Measurements from ENCODE around the gene ZNF512B. TPM values are rescaled to one million over a fixed set of nuclear protein-coding genes. Genes with fewer than 3 reads are reported as not detected.

Gene ZNF512B
- total and polyA plus RNA-seq, 4 donors, result 8.7 to 18.9 (median 11.8) TPM

DNA sequence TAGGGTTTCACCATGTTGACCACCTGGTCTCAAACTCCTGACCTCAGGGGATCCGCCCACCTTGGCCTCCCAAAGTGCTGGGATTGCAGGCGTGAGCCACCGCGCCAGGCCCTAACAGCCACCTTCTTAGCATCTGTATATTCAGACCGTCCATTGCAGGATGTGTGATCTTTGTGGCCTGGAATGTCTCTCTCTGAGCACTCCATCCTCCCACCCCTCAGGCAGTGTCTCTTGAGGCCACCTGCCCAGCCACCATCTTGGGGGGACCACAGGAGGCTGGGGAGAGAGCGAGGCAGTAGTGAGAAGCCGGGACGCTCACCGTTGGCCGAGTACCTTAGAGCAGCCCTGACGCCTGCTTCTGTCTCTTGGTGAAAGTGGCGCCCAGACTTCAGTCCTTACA, 56.0 kb downstream of the ZNF512B start:
- WGBS, 2 donors, result 93 to 96% methylated on average over 12 of the region's 12 CpGs
- Histone ChIP-seq H3K9me3 (ENCODE audit: control insufficient read depth in 4 of 4, insufficient read depth in 3 of 4, low read length in 3 of 4) (no peaks in the 10 kb centered on the region), H3K27me3 (ENCODE audit: control insufficient read depth in 3 of 3, insufficient read depth in 3 of 3, low read length in 2 of 3) (no peaks in the 10 kb centered on the region), H3K4me1 (ENCODE audit: control insufficient read depth in 5 of 5, insufficient read depth in 5 of 5, low read length in 5 of 5) (peaks cover 0 to 3% (median 0%) of the 10 kb centered on the region in 5 donors), H3K9ac (ENCODE audit: insufficient read depth in 1 of 2, low read length in 2 of 2) (no peak overlapping the region), H3K27ac (ENCODE audit: low read depth in 1 of 2, low read length in 1 of 2) (no peak overlapping the region), H3K4me3 (no peak overlapping the region), H3K36me3 (ENCODE audit: control insufficient read depth in 4 of 4, insufficient read depth in 4 of 4, low read length in 4 of 4) (peaks cover 0 to 5% (median 2%) of the 10 kb centered on the region in 4 donors)
- DNase-seq (no peak), ATAC-seq (ENCODE audit: insufficient read depth, low FRiP score) (no peak)
- TF ChIP-seq, protein P1, sequence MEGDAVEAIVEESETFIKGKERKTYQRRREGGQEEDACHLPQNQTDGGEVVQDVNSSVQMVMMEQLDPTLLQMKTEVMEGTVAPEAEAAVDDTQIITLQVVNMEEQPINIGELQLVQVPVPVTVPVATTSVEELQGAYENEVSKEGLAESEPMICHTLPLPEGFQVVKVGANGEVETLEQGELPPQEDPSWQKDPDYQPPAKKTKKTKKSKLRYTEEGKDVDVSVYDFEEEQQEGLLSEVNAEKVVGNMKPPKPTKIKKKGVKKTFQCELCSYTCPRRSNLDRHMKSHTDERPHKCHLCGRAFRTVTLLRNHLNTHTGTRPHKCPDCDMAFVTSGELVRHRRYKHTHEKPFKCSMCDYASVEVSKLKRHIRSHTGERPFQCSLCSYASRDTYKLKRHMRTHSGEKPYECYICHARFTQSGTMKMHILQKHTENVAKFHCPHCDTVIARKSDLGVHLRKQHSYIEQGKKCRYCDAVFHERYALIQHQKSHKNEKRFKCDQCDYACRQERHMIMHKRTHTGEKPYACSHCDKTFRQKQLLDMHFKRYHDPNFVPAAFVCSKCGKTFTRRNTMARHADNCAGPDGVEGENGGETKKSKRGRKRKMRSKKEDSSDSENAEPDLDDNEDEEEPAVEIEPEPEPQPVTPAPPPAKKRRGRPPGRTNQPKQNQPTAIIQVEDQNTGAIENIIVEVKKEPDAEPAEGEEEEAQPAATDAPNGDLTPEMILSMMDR (IDR thresholded peaks at IDR 0.05; ENCODE audit: control extremely low read depth, extremely low read depth), result no peak

DNA sequence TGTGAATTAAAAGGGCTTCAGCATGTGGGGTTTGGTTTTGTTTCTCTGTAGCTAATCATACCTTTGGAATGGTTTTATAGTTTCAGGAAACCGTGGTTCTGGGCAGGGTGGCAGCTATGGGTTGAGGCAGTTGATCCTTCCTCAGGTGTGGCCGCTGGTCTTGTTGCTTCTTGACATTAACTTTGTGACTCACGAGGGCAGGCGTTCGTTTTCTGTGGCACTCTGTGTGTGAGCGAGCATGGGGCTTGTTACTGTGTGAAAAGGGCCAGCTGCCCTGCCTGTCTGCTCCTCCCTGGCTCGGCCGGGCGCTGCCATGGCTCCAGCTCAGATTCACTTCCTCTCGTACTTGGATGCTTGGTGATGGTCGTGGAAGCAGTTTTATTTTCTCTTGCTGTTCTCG, 58.6 kb downstream of the ZNF512B start:
- WGBS, 2 donors, result 45 to 51% methylated on average over 12 of the region's 12 CpGs
- no peak overlapping the region for H3K9ac ChIP-seq (ENCODE audit: insufficient read depth in 1 of 2, low read length in 2 of 2)
- H3K9me3 ChIP-seq (ENCODE audit: control insufficient read depth in 4 of 4, insufficient read depth in 3 of 4, low read length in 3 of 4), result no peaks in the 10 kb centered on the region
- H3K4me3 ChIP-seq, result no peak overlapping the region
- no peaks in the 10 kb centered on the region for H3K27me3 ChIP-seq (ENCODE audit: control insufficient read depth in 3 of 3, insufficient read depth in 3 of 3, low read length in 2 of 3)
- DNase-seq, result peak in 1 of 3 donors; percentile 7
- ATAC-seq (ENCODE audit: insufficient read depth, low FRiP score), result no peak
- peaks cover 0 to 3% (median 0%) of the 10 kb centered on the region in 5 donors for H3K4me1 ChIP-seq (ENCODE audit: control insufficient read depth in 5 of 5, insufficient read depth in 5 of 5, low read length in 5 of 5)
- H3K27ac ChIP-seq (ENCODE audit: low read depth in 1 of 2, low read length in 1 of 2), result peak overlapping the region in 1 of 2 donors; percentile 36
- H3K36me3 ChIP-seq (ENCODE audit: control insufficient read depth in 4 of 4, insufficient read depth in 4 of 4, low read length in 4 of 4), result peaks cover 0 to 3% (median 0%) of the 10 kb centered on the region in 4 donors
- TF ChIP-seq, protein P1 (IDR thresholded peaks at IDR 0.05; ENCODE audit: control extremely low read depth, extremely low read depth), result no peak

DNA sequence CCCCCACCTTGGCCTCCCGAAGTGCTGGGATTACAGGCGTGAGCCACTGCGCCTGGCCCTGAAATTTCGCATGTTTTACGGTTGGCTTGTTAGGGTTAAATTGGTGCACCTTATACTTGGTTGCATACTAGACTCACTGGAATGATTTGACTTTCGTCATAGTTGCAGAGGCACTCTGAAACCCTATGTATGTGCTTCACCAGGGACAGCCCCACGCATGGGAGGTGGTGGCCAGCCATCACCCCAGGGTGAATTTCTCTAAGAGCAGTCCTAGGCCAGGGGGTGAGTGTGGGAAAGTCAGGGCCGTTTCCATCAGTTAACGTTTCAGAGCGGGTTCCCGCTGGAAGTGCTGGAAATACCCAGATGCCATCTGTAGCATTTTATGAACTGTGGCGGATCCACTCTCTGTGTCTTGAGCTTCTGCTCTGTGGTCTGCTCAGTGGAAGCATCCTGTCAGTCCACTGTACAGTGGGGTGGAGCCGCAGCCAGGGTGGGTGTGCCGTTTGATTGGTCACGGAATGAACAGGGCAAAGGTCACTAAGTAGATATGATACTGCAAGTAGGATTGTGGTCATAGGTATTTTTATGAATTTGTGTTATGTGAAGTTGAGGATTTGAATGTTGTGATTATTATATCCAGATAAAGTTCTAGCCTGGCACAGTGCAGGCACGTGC, 61.6 kb downstream of the ZNF512B start:
- Histone ChIP-seq H3K4me1 (ENCODE audit: control insufficient read depth in 5 of 5, insufficient read depth in 5 of 5, low read length in 5 of 5) (peaks cover 0 to 1% (median 0%) of the 10 kb centered on the region in 5 donors), H3K27ac (ENCODE audit: low read depth in 1 of 2, low read length in 1 of 2) (no peak overlapping the region), H3K27me3 (ENCODE audit: control insufficient read depth in 3 of 3, insufficient read depth in 3 of 3, low read length in 2 of 3) (no peaks in the 10 kb centered on the region), H3K4me3 (no peak overlapping the region), H3K9ac (ENCODE audit: insufficient read depth in 1 of 2, low read length in 2 of 2) (no peak overlapping the region), H3K9me3 (ENCODE audit: control insufficient read depth in 4 of 4, insufficient read depth in 3 of 4, low read length in 3 of 4) (no peaks in the 10 kb centered on the region), H3K36me3 (ENCODE audit: control insufficient read depth in 4 of 4, insufficient read depth in 4 of 4, low read length in 4 of 4) (peaks cover 0 to 2% (median 0%) of the 10 kb centered on the region in 4 donors)
- no peak for ATAC-seq (ENCODE audit: insufficient read depth, low FRiP score)
- DNase-seq, result no peak
- 76 to 81% methylated on average over 16 of the region's 16 CpGs for WGBS, 2 donors
- TF ChIP-seq, protein P1 (IDR thresholded peaks at IDR 0.05; ENCODE audit: control extremely low read depth, extremely low read depth), result no peak

Small RNA genes lying within 50 kb of the gene (small RNA-seq; reads per million reads assigned to genes)
- gene MIR647 (ENCODE audit: low replicate concordance), result not detected
- not detected for gene MIR941-2 (ENCODE audit: low replicate concordance)
- not detected for gene MIR941-4 (ENCODE audit: low replicate concordance)
- gene MIR941-5 (ENCODE audit: low replicate concordance), result not detected
- gene RNU1-134P (ENCODE audit: low replicate concordance), result 0.12 reads per million

Other genes with a start within 250 kb of the ZNF512B start
- 1 to 10 TPM; 6.2 to 9.0 TPM for gene LIME1, start 233.3 kb downstream of the ZNF512B start, total RNA-seq
- gene LIME1, start 233.3 kb downstream of the ZNF512B start, polyA plus RNA-seq, result 10 to 100 TPM; 11.3 to 19.9 TPM
- 100 to 1,000 TPM in 1 of 2 donors, 10 to 100 TPM in 1; 18.8 to 121 TPM for gene SLC2A4RG, start 230.2 kb downstream of the ZNF512B start, total RNA-seq
- 10 to 100 TPM; 41.6 to 81.1 TPM for gene SLC2A4RG, start 230.2 kb downstream of the ZNF512B start, polyA plus RNA-seq
- gene ZBTB46, start 138.7 kb downstream of the ZNF512B start, total RNA-seq, result 10 to 100 TPM; 10.8 to 15.3 TPM
- gene ZBTB46, start 138.7 kb downstream of the ZNF512B start, polyA plus RNA-seq, result 1 to 10 TPM; 3.4 to 4.4 TPM
- not detected for gene ABHD16B, start 108.4 kb downstream of the ZNF512B start, total RNA-seq
- gene ABHD16B, start 108.4 kb downstream of the ZNF512B start, polyA plus RNA-seq, result 1 to 10 TPM in 1 of 2 donors, under 1 TPM in 1; 0.89 to 1.5 TPM
- 10 to 100 TPM; 66.2 to 92.4 TPM for gene TPD52L2, start 104.7 kb downstream of the ZNF512B start, total RNA-seq
- gene TPD52L2, start 104.7 kb downstream of the ZNF512B start, polyA plus RNA-seq, result 100 to 1,000 TPM in 1 of 2 donors, 10 to 100 TPM in 1; 66.2 to 130 TPM
- gene DNAJC5, start 74.8 kb downstream of the ZNF512B start, total RNA-seq, result 10 to 100 TPM; 25.1 to 64.5 TPM
- 10 to 100 TPM; 26.5 to 48.2 TPM for gene DNAJC5, start 74.8 kb downstream of the ZNF512B start, polyA plus RNA-seq
- 10 to 100 TPM; 33.6 to 42.7 TPM for gene UCKL1, start 13.5 kb downstream of the ZNF512B start, total RNA-seq
- gene UCKL1, start 13.5 kb downstream of the ZNF512B start, polyA plus RNA-seq, result 10 to 100 TPM; 34.8 to 37.5 TPM
- 1 to 10 TPM; 2.3 to 6.4 TPM for gene SAMD10, start 9.7 kb upstream of the ZNF512B start, total RNA-seq
- gene SAMD10, start 9.7 kb upstream of the ZNF512B start, polyA plus RNA-seq, result 1 to 10 TPM; 4.7 to 6.8 TPM
- 10 to 100 TPM; 61.2 to 65.0 TPM for gene PRPF6, start 11.2 kb upstream of the ZNF512B start, total RNA-seq
- gene PRPF6, start 11.2 kb upstream of the ZNF512B start, polyA plus RNA-seq, result 10 to 100 TPM; 43.6 to 47.1 TPM
- 1 to 10 TPM; 1.3 to 2.0 TPM for gene C20orf204, start 66.3 kb upstream of the ZNF512B start, total RNA-seq
- under 1 TPM; 0.50 to 0.63 TPM for gene C20orf204, start 66.3 kb upstream of the ZNF512B start, polyA plus RNA-seq
- 10 to 100 TPM; 12.1 to 52.2 TPM for gene SOX18, start 79.7 kb upstream of the ZNF512B start, total RNA-seq
- gene SOX18, start 79.7 kb upstream of the ZNF512B start, polyA plus RNA-seq, result 10 to 100 TPM; 26.9 to 31.7 TPM
- gene TCEA2, start 93.3 kb upstream of the ZNF512B start, total RNA-seq, result 10 to 100 TPM; 28.5 to 32.8 TPM
- 10 to 100 TPM; 18.3 to 32.9 TPM for gene TCEA2, start 93.3 kb upstream of the ZNF512B start, polyA plus RNA-seq
- 10 to 100 TPM; 15.1 to 50.7 TPM for gene RGS19, start 109.6 kb upstream of the ZNF512B start, total RNA-seq
- gene RGS19, start 109.6 kb upstream of the ZNF512B start, polyA plus RNA-seq, result 10 to 100 TPM; 19.5 to 99.0 TPM
- 1 to 10 TPM; 1.6 to 2.5 TPM for gene OPRL1, start 110.2 kb upstream of the ZNF512B start, total RNA-seq
- 1 to 10 TPM in 1 of 2 donors, under 1 TPM in 1; 0.45 to 3.1 TPM for gene OPRL1, start 110.2 kb upstream of the ZNF512B start, polyA plus RNA-seq
- gene LKAAEAR1, start 114.5 kb upstream of the ZNF512B start, total RNA-seq, result under 1 TPM; 0.51 to 0.64 TPM
- 1 to 10 TPM in 1 of 2 donors, under 1 TPM in 1; 0.65 to 2.3 TPM for gene LKAAEAR1, start 114.5 kb upstream of the ZNF512B start, polyA plus RNA-seq
- gene NPBWR2, start 137.6 kb upstream of the ZNF512B start, total RNA-seq, result not detected
- gene NPBWR2, start 137.6 kb upstream of the ZNF512B start, polyA plus RNA-seq, result not detected
- gene MYT1, start 194.5 kb upstream of the ZNF512B start, total RNA-seq, result under 1 TPM in 1 of 2 donors, not detected in 1; 0.40 TPM
- gene MYT1, start 194.5 kb upstream of the ZNF512B start, polyA plus RNA-seq, result under 1 TPM; 0.03 to 0.10 TPM